ENCODE results near the gene PAFAH1B1.

Gene PAFAH1B1

GRCh38 chr17:2560658-2561057, 32.8 kb upstream of the PAFAH1B1 start:
- no peak overlapping the region for H3K4me3 ChIP-seq (ENCODE audit: low read depth, low read length)
- no peak for DNase-seq (ENCODE audit: low read depth)
- no peak for TF ChIP-seq CTCF (IDR thresholded peaks at IDR 0.05; ENCODE audit: low read depth, low read length, missing control alignments)

GRCh38 chr17:2562162-2562858, 31.1 kb upstream of the PAFAH1B1 start:
- TF ChIP-seq CTCF (IDR thresholded peaks at IDR 0.05; ENCODE audit: low read depth, low read length, missing control alignments), result no peak
- DNase-seq (ENCODE audit: low read depth), result no peak

GRCh38 chr17:2563061-2563460, 30.4 kb upstream of the PAFAH1B1 start:
- no peak for DNase-seq (ENCODE audit: low read depth)
- TF ChIP-seq CTCF (IDR thresholded peaks at IDR 0.05; ENCODE audit: low read depth, low read length, missing control alignments), result no peak
- no peak overlapping the region for H3K4me3 ChIP-seq (ENCODE audit: low read depth, low read length)

More at GRCh38 chr17:2562162-2562858, 31.1 kb upstream of the PAFAH1B1 start:
- H3K4me3 ChIP-seq (ENCODE audit: low read depth, low read length), result no peak overlapping the region

- no peak for DNase-seq (ENCODE audit: low read depth)
- H3K4me3 ChIP-seq (ENCODE audit: low read depth, low read length), result no peak overlapping the region
- TF ChIP-seq CTCF (IDR thresholded peaks at IDR 0.05; ENCODE audit: low read depth, low read length, missing control alignments), result no peak
These were observed 29.9 kb upstream of the PAFAH1B1 start for GRCh38 chr17:2563543-2563942.

GRCh38 chr17:2564877-2565276, 28.6 kb upstream of the PAFAH1B1 start:
- TF ChIP-seq CTCF (IDR thresholded peaks at IDR 0.05; ENCODE audit: low read depth, low read length, missing control alignments), result no peak
- H3K4me3 ChIP-seq (ENCODE audit: low read depth, low read length), result no peak overlapping the region
- no peak for DNase-seq (ENCODE audit: low read depth)

GRCh38 chr17:2566056-2566455, 27.4 kb upstream of the PAFAH1B1 start:
- no peak for DNase-seq (ENCODE audit: low read depth)

More at GRCh38 chr17:2566056-2566455, 27.4 kb upstream of the PAFAH1B1 start:
- no peak for TF ChIP-seq CTCF (IDR thresholded peaks at IDR 0.05; ENCODE audit: low read depth, low read length, missing control alignments)
- no peak overlapping the region for H3K4me3 ChIP-seq (ENCODE audit: low read depth, low read length)

Data from GM12864 (cell line).